HG03196 (cell line): ENCODE measurements around the gene PCDHGA10.
"Not testable (repeated sequence)": the region's sequence is repeated elsewhere in the genome, so short reads cannot be mapped to it uniquely, and the experiment has no call there.

Source experiments
- ATAC-seq: cut with Tn5 transposase; IDR thresholded peaks from one replicate; pipeline ENCODE4 v1.9.1; 2021; ENCODE audit not compliant: unreplicated experiment

PCDHGA10 gene

GRCh38 chr5:141392429-141393198, 20.2 kb upstream of the PCDHGA10 start, which contains the start of gene PCDHGA8:
PCDHGA8 (plus strand) TSS chr5:141392633; CDS start chr5:141392814, 181 bp downstream.
- no peak for ATAC-seq

GRCh38 chr5:141393267-141393666, 19.5 kb upstream of the PCDHGA10 start:
- ATAC-seq = no peak

GRCh38 chr5:141394401-141395187, 18.2 kb upstream of the PCDHGA10 start:
- ATAC-seq = not testable (repeated sequence)

GRCh38 chr5:141397756-141398551, 14.8 kb upstream of the PCDHGA10 start, which contains the start of gene PCDHGB5:
PCDHGB5 (plus strand) TSS chr5:141397947; CDS start chr5:141398128, 181 bp downstream.
- ATAC-seq = peak; percentile 96

- no peak for ATAC-seq
Measured at GRCh38 chr5:141398608-141399007, 14.2 kb upstream of the PCDHGA10 start.

- ATAC-seq = no peak
Measured at GRCh38 chr5:141399555-141400258, 13.1 kb upstream of the PCDHGA10 start.

GRCh38 chr5:141402553-141403243, 10.1 kb upstream of the PCDHGA10 start, which contains the start of gene PCDHGA9:
PCDHGA9 (plus strand) TSS chr5:141402778; CDS start chr5:141402953, 175 bp downstream.
- ATAC-seq = no peak

GRCh38 chr5:141403387-141403786, 9.4 kb upstream of the PCDHGA10 start:
- no peak for ATAC-seq

- not testable (repeated sequence) for ATAC-seq
Measured at GRCh38 chr5:141407790-141408505, 4.8 kb upstream of the PCDHGA10 start, which contains the start of gene PCDHGB6. PCDHGB6 (plus strand) TSS chr5:141408021; CDS start chr5:141408203, 182 bp downstream.

GRCh38 chr5:141409598-141410306, 3.0 kb upstream of the PCDHGA10 start:
- no peak for ATAC-seq

- no peak for ATAC-seq
Measured at GRCh38 chr5:141411575-141411974, 1.2 kb upstream of the PCDHGA10 start.

- ATAC-seq = no peak
Measured at GRCh38 chr5:141413540-141414069, 818 bp downstream of the PCDHGA10 start.

GRCh38 chr5:141414548-141415274, 1.9 kb downstream of the PCDHGA10 start:
- not testable (repeated sequence) for ATAC-seq

- ATAC-seq = not testable (repeated sequence)
Measured at GRCh38 chr5:141415275-141415618, 2.5 kb downstream of the PCDHGA10 start.

- ATAC-seq = peak; percentile 77
Measured at GRCh38 chr5:141417494-141418172, 4.8 kb downstream of the PCDHGA10 start, which contains the start of gene PCDHGB7. PCDHGB7 (plus strand) TSS chr5:141417677; CDS start chr5:141417860, 183 bp downstream.

- ATAC-seq = no peak
Measured at GRCh38 chr5:141419074-141419880, 6.5 kb downstream of the PCDHGA10 start.
